Thymus (tissue), 11 donors: ENCODE data around the gene CREB5. TPM values are rescaled to one million over a fixed set of nuclear protein-coding genes. Genes with fewer than 3 reads are reported as not detected.

ENCODE experiments used
- DNase-seq, 9 donors: peaks; one replicate each; pipeline ENCODE4 v3.0.0-alpha.2; 2013; ENCODE audit warnings: low spot score in 9 of 9, low read depth in 6 of 9, missing footprints in 1 of 9
- H3K27ac ChIP-seq, 2 donors: one replicate each; pipeline ENCODE4 v1.5.1; 2013; ENCODE audit warnings: control low read depth in 1 of 2, low read depth in 1 of 2, low read length in 1 of 2, mild to moderate bottlenecking in 1 of 2, moderate library complexity in 1 of 2
- H3K27me3 ChIP-seq, 2 donors: one replicate each; pipeline ENCODE4 v1.5.1; 2013; ENCODE audit warnings: low read length in 1 of 2; ENCODE audit not compliant: control insufficient read depth in 2 of 2, insufficient read depth in 1 of 2
- H3K36me3 ChIP-seq, 2 donors: one replicate each; pipeline ENCODE4 v1.5.1; 2013; ENCODE audit warnings: low read length in 1 of 2, mild to moderate bottlenecking in 1 of 2, moderate library complexity in 1 of 2; ENCODE audit not compliant: control insufficient read depth in 2 of 2, insufficient read depth in 2 of 2
- H3K4me1 ChIP-seq, 2 donors: one replicate each; pipeline ENCODE4 v1.5.1; 2013; ENCODE audit warnings: low read length in 2 of 2; ENCODE audit not compliant: control insufficient read depth in 2 of 2, insufficient read depth in 2 of 2
- H3K4me3 ChIP-seq, 2 donors: one replicate each; pipeline ENCODE4 v1.5.1; 2013; ENCODE audit warnings: low read length in 2 of 2, control low read depth in 1 of 2, mild to moderate bottlenecking in 1 of 2
- H3K9me3 ChIP-seq, 2 donors: one replicate each; pipeline ENCODE4 v1.5.1; 2013; ENCODE audit warnings: low read length in 1 of 2, mild to moderate bottlenecking in 1 of 2; ENCODE audit not compliant: control insufficient read depth in 2 of 2, insufficient read depth in 1 of 2
- WGBS: extraction: QIAGEN DNeasy Blood & Tissue Kit; methylation state at CpG from one replicate; pipeline ENCODE4 v1.1.7; 2013; 5-methylcytosine and 5-hydroxymethylcytosine counted together
- polyA plus RNA-seq: library from polyadenylated mRNA; stranded (reverse); fragments of 200-250 nt; gene quantifications from one replicate; pipeline ENCODE4 v1.2.3, GENCODE V29; 2013
- total RNA-seq: library from RNA; stranded (reverse); fragments of 120-200 nt; gene quantifications from one replicate; pipeline ENCODE4 v1.2.4, GENCODE V29; 2013
- donor health status: healthy.

CREB5 gene
- total and polyA plus RNA-seq, 2 donors, result 1.1 to 5.4 TPM

GRCh38 chr7:28649811-28650210 lies 237.5 kb downstream of the CREB5 start:
- Histone ChIP-seq H3K4me3 (no peak overlapping the region), H3K9me3 (no peaks in the 10 kb centered on the region), H3K27me3 (no peaks in the 10 kb centered on the region), H3K4me1 (no peaks in the 10 kb centered on the region), H3K27ac (no peak overlapping the region), H3K36me3 (no peaks in the 10 kb centered on the region)
- no peak for DNase-seq
- WGBS, result 95% methylated on average over 2 of the region's 2 CpGs

- Histone ChIP-seq H3K4me3 (no peak overlapping the region), H3K9me3 (peaks cover 0 to under 1% of the 10 kb centered on the region in 2 donors), H3K36me3 (no peaks in the 10 kb centered on the region), H3K4me1 (no peaks in the 10 kb centered on the region), H3K27ac (no peak overlapping the region), H3K27me3 (no peaks in the 10 kb centered on the region)
- no peak for DNase-seq
- WGBS, result 96% methylated on average over 6 of the region's 6 CpGs
Observed at GRCh38 chr7:28654110-28654509, 241.8 kb downstream of the CREB5 start.

- Histone ChIP-seq H3K9me3 (peaks cover 0 to 8% of the 10 kb centered on the region in 2 donors), H3K27ac (no peak overlapping the region), H3K4me3 (no peak overlapping the region), H3K27me3 (no peaks in the 10 kb centered on the region), H3K4me1 (peaks cover 6 to 8% of the 10 kb centered on the region in 2 donors), H3K36me3 (no peaks in the 10 kb centered on the region)
- 95% methylated on average over 1 of the region's 1 CpG for WGBS
- no peak for DNase-seq
Observed at GRCh38 chr7:28656529-28656928, 244.2 kb downstream of the CREB5 start.

GRCh38 chr7:28658381-28658780 lies 246.1 kb downstream of the CREB5 start:
- Histone ChIP-seq H3K4me3 (no peak overlapping the region), H3K9me3 (peaks cover 0 to 8% of the 10 kb centered on the region in 2 donors), H3K36me3 (no peaks in the 10 kb centered on the region), H3K4me1 (peaks cover 9 to 24% of the 10 kb centered on the region in 2 donors), H3K27me3 (no peaks in the 10 kb centered on the region), H3K27ac (no peak overlapping the region)
- WGBS, result 92% methylated on average over 5 of the region's 5 CpGs
- peak in 1 of 9 donors; percentile 4 for DNase-seq

- WGBS, result 95% methylated on average over 2 of the region's 2 CpGs
Observed at GRCh38 chr7:28660132-28660531, 247.8 kb downstream of the CREB5 start.

GRCh38 chr7:28661826-28662595 lies 249.7 kb downstream of the CREB5 start:
- peaks cover 9 to 25% of the 10 kb centered on the region in 2 donors for H3K4me1 ChIP-seq
- H3K4me3 ChIP-seq, result no peak overlapping the region
- no peaks in the 10 kb centered on the region for H3K36me3 ChIP-seq
- peak overlapping the region; percentile 92 for H3K27ac ChIP-seq
- DNase-seq, result peak; percentile 59 to 94 (median 82)
- 19% methylated on average over 12 of the region's 12 CpGs for WGBS
- H3K27me3 ChIP-seq, result no peaks in the 10 kb centered on the region
- peaks cover 0 to 8% of the 10 kb centered on the region in 2 donors for H3K9me3 ChIP-seq

More at GRCh38 chr7:28660132-28660531, 247.8 kb downstream of the CREB5 start:
- Histone ChIP-seq H3K4me3 (no peak overlapping the region), H3K4me1 (peaks cover 9 to 25% of the 10 kb centered on the region in 2 donors), H3K27ac (no peak overlapping the region), H3K27me3 (no peaks in the 10 kb centered on the region), H3K36me3 (no peaks in the 10 kb centered on the region), H3K9me3 (peaks cover 0 to 8% of the 10 kb centered on the region in 2 donors)
- no peak for DNase-seq

GRCh38 chr7:28666154-28666553 lies 253.8 kb downstream of the CREB5 start:
- no peak overlapping the region for H3K27ac ChIP-seq
- DNase-seq, result no peak
- H3K36me3 ChIP-seq, result no peaks in the 10 kb centered on the region
- peaks cover 6 to 19% of the 10 kb centered on the region in 2 donors for H3K4me1 ChIP-seq
- no peaks in the 10 kb centered on the region for H3K27me3 ChIP-seq
- no peaks in the 10 kb centered on the region for H3K9me3 ChIP-seq
- WGBS, result 97% methylated on average over 2 of the region's 2 CpGs
- no peak overlapping the region for H3K4me3 ChIP-seq

- Histone ChIP-seq H3K4me3 (no peak overlapping the region), H3K4me1 (peaks cover 0 to 3% of the 10 kb centered on the region in 2 donors), H3K27me3 (no peaks in the 10 kb centered on the region), H3K36me3 (no peaks in the 10 kb centered on the region), H3K27ac (no peak overlapping the region), H3K9me3 (no peaks in the 10 kb centered on the region)
- 92% methylated on average over 2 of the region's 2 CpGs for WGBS
- no peak for DNase-seq
Observed at GRCh38 chr7:28668085-28668484, 255.8 kb downstream of the CREB5 start.

GRCh38 chr7:28669330-28669729 lies 257.0 kb downstream of the CREB5 start:
- no peak for DNase-seq
- no peaks in the 10 kb centered on the region for H3K27me3 ChIP-seq
- H3K36me3 ChIP-seq, result no peaks in the 10 kb centered on the region
- no peak overlapping the region for H3K4me3 ChIP-seq
- WGBS, result 94% methylated on average over 4 of the region's 4 CpGs
- no peaks in the 10 kb centered on the region for H3K9me3 ChIP-seq
- H3K27ac ChIP-seq, result no peak overlapping the region
- H3K4me1 ChIP-seq, result no peaks in the 10 kb centered on the region
